Glutamatergic neuron (in vitro differentiated cells): ENCODE data around the gene ARHGAP25. TPM values are rescaled to one million over a fixed set of nuclear protein-coding genes. Genes with fewer than 3 reads are reported as not detected.

Source experiments
- DNase-seq: peaks from one replicate; pipeline ENCODE4 v3.0.0; 2022
- H3K27ac Mint-ChIP-seq: one replicate; pipeline ENCODE4 v1.8.0; 2020; ENCODE audit warnings: mild to moderate bottlenecking, mixed read lengths, inconsistent platforms; ENCODE audit not compliant: unreplicated experiment
- H3K27me3 Mint-ChIP-seq: one replicate; pipeline ENCODE4 v1.8.0; 2020; ENCODE audit warnings: mild to moderate bottlenecking, moderate library complexity, mixed read lengths, inconsistent platforms; ENCODE audit not compliant: unreplicated experiment
- H3K36me3 Mint-ChIP-seq: one replicate; pipeline ENCODE4 v1.8.0; 2020; ENCODE audit warnings: mild to moderate bottlenecking, mixed read lengths, inconsistent platforms; ENCODE audit not compliant: unreplicated experiment
- H3K4me1 Mint-ChIP-seq: one replicate; pipeline ENCODE4 v1.8.0; 2020; ENCODE audit warnings: mild to moderate bottlenecking, low read depth, mixed read lengths, inconsistent platforms; ENCODE audit not compliant: unreplicated experiment
- H3K4me3 Mint-ChIP-seq: one replicate; pipeline ENCODE4 v1.8.0; 2020; ENCODE audit warnings: mild to moderate bottlenecking, mixed read lengths, inconsistent platforms; ENCODE audit not compliant: unreplicated experiment
- H3K9me3 Mint-ChIP-seq: one replicate; pipeline ENCODE4 v1.8.0; 2020; ENCODE audit warnings: mild to moderate bottlenecking, moderate library complexity, mixed read lengths, inconsistent platforms; ENCODE audit not compliant: unreplicated experiment
- total RNA-seq: library from RNA; stranded (reverse); fragmentation: NEBNext Ultra II Directional; extraction: Animal tissue kit (Norgen Biotek cat#: 25700); gene quantifications from one replicate; pipeline ENCODE4 v1.2.1, GENCODE V29; 2021; ENCODE audit not compliant: unreplicated experiment
- TF ChIP-seq, protein P1 (sequence below): fragments of 200-600 bp; sonication (generic); IDR thresholded peaks from one replicate; pipeline ENCODE4 v1.5.0; 2021; ENCODE audit not compliant: partially characterized antibody, unreplicated experiment

The ARHGAP25 gene
- total RNA-seq, 1 donor from 2014 or later, result 1.4 TPM

DNA sequence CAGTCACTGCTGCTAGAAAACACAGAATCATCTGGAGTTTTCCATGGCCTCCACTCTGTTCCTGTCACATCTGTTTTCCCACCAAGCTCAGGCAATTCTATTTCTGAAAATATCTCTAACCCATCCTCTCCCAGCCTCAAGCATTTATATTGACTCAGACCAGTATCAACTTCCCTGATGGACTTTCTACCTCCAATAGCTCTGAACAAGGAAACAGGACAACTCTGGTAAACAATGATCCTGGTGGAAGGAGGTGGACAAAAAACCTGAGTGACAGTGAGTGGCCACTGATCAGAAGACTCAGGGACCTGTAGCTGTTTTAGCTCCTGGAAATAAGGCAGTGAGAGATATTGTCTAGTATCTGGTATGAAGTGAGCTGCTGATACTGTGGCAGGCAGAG, 113.1 kb downstream of the ARHGAP25 start:
- no peak overlapping the region for H3K4me3 Mint-ChIP-seq
- no peak for DNase-seq
- no peaks in the 10 kb centered on the region for H3K36me3 Mint-ChIP-seq
- TF ChIP-seq, protein P1, sequence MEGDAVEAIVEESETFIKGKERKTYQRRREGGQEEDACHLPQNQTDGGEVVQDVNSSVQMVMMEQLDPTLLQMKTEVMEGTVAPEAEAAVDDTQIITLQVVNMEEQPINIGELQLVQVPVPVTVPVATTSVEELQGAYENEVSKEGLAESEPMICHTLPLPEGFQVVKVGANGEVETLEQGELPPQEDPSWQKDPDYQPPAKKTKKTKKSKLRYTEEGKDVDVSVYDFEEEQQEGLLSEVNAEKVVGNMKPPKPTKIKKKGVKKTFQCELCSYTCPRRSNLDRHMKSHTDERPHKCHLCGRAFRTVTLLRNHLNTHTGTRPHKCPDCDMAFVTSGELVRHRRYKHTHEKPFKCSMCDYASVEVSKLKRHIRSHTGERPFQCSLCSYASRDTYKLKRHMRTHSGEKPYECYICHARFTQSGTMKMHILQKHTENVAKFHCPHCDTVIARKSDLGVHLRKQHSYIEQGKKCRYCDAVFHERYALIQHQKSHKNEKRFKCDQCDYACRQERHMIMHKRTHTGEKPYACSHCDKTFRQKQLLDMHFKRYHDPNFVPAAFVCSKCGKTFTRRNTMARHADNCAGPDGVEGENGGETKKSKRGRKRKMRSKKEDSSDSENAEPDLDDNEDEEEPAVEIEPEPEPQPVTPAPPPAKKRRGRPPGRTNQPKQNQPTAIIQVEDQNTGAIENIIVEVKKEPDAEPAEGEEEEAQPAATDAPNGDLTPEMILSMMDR, result no peak
- peaks cover 2% of the 10 kb centered on the region for H3K27me3 Mint-ChIP-seq
- H3K4me1 Mint-ChIP-seq, result no peaks in the 10 kb centered on the region
- no peaks in the 10 kb centered on the region for H3K9me3 Mint-ChIP-seq
- H3K27ac Mint-ChIP-seq, result no peak overlapping the region

DNA sequence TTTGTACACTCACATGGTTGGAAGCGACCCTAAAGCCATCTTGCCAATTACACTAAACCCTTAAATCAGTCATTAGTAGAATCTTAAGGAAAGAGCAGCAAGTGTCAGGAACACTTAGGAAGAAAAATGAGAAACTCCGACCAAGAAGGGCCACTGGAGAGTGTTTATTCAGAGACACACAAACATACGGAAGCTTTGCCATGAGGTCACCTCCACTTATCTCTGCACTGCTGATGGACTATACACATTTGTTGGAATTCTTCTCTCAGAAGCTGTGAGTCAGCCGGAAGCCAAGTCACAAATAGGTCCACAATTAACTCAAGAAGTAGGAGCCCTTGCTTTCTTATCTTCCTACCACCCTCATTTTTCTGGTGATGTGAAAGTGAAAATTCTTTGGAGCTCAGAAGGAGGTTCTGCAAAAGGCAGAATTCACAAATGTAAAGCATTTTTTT, 115.0 kb downstream of the ARHGAP25 start:
- H3K9me3 Mint-ChIP-seq, result no peaks in the 10 kb centered on the region
- TF ChIP-seq, protein P1, result no peak
- peaks cover 2% of the 10 kb centered on the region for H3K27me3 Mint-ChIP-seq
- no peaks in the 10 kb centered on the region for H3K36me3 Mint-ChIP-seq
- H3K27ac Mint-ChIP-seq, result no peak overlapping the region
- H3K4me3 Mint-ChIP-seq, result no peak overlapping the region
- DNase-seq, result no peak
- H3K4me1 Mint-ChIP-seq, result no peaks in the 10 kb centered on the region

DNA sequence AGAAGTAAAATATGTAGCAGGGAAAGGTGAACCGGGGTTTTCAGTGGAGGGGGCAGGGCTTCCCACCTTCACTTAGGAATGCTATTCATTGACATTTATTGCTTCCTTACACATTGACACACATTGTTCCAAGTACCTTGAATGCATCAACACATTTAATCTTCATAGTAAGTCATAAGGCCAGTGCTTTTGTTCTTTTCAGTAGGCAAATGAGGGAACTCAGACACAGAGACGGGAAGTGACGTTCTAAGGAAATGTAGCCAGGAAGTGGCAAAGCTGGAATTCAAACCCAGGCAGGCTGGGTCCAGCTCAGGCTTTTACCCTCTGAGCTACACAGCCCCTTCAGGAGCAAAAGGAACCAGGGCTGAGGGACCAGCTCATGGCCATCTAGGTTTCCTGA, 115.9 kb downstream of the ARHGAP25 start:
- Mint-ChIP-seq H3K27me3 (peaks cover 2% of the 10 kb centered on the region), H3K36me3 (no peaks in the 10 kb centered on the region), H3K4me3 (no peak overlapping the region), H3K4me1 (no peaks in the 10 kb centered on the region), H3K27ac (no peak overlapping the region), H3K9me3 (no peaks in the 10 kb centered on the region)
- no peak for DNase-seq
- TF ChIP-seq, protein P1, result no peak

DNA sequence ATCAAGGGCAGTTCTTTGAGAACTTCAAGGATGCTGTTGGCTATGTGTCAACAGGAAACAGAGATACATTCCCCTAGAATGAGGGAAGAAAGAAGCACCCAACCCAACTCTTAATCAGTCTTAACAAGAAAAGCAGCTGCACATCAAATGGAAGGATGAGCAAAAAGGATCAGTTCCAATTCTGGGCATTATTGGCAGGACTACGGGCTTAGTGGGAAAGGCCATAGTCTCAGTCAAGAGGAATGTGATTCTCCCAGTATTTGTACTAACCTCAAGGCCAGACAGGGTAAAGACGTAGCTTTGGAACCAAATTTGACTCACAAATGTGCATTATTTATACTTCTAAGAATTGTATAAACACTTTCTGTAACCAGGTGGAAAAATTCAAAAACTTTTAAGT, 118.4 kb downstream of the ARHGAP25 start:
- Mint-ChIP-seq H3K27ac (no peak overlapping the region), H3K9me3 (no peaks in the 10 kb centered on the region), H3K27me3 (peaks cover 2% of the 10 kb centered on the region), H3K4me3 (no peak overlapping the region), H3K4me1 (no peaks in the 10 kb centered on the region), H3K36me3 (no peaks in the 10 kb centered on the region)
- TF ChIP-seq, protein P1, result no peak
- DNase-seq, result no peak

DNA sequence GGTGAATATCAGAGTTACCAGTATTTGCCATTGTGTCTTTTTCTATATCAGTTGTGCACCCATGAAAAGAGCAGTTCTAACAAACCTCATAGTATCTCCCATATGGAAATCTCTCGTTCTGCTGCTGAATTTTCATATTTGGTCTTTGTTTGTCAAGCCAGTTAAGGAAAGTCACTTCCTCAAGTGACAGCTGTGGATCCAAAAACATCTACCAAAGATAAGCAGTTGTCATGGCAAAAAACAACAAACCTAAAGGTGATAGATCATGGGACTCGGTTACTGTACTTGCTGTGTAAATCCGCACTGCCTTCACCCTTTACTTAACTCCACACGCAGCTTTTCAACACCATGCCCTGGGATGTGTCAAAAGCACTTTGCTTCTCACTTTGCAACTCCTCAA, 119.3 kb downstream of the ARHGAP25 start:
- DNase-seq, result no peak
- Mint-ChIP-seq H3K9me3 (no peaks in the 10 kb centered on the region), H3K27me3 (peaks cover 2% of the 10 kb centered on the region), H3K4me1 (no peaks in the 10 kb centered on the region), H3K36me3 (no peaks in the 10 kb centered on the region), H3K27ac (no peak overlapping the region), H3K4me3 (no peak overlapping the region)
- TF ChIP-seq, protein P1, result no peak
